HEK293T (cell line): Measurements from ENCODE around the gene LRRC72.

Source experiments
- ARNT ChIP-seq: fragments of 450-650 bp; IDR thresholded peaks from 2 replicates; pipeline ENCODE4 v1.6.1; 2017; ENCODE audit warnings: mild to moderate bottlenecking
- BHLHE40 ChIP-seq: fragments of 450-650 bp; IDR thresholded peaks from 2 replicates; pipeline ENCODE4 v1.6.1; 2016; ENCODE audit warnings: mild to moderate bottlenecking, moderate library complexity, borderline replicate concordance
- CTBP1 ChIP-seq: fragments of 450-650 bp; IDR thresholded peaks from 2 replicates; pipeline ENCODE4 v1.6.1; 2016; ENCODE audit warnings: borderline replicate concordance
- ELF4 ChIP-seq: fragments of 450-650 bp; IDR thresholded peaks from 2 replicates; pipeline ENCODE4 v1.6.1; 2017; ENCODE audit warnings: antibody characterized with exemption
- FOXK2 ChIP-seq: fragments of 450-650 bp; IDR thresholded peaks from 2 replicates; pipeline ENCODE4 v1.6.1; 2016; ENCODE audit warnings: mild to moderate bottlenecking
- FOXM1 ChIP-seq: fragments of 450-650 bp; IDR thresholded peaks from 2 replicates; pipeline ENCODE4 v1.6.1; 2017; ENCODE audit warnings: mild to moderate bottlenecking, borderline replicate concordance
- LEF1 ChIP-seq: fragments of 450-650 bp; IDR thresholded peaks from 2 replicates; pipeline ENCODE4 v1.6.1; 2017; ENCODE audit warnings: mild to moderate bottlenecking, borderline replicate concordance
- NFRKB ChIP-seq: fragments of 450-650 bp; IDR thresholded peaks from 2 replicates; pipeline ENCODE4 v1.6.1; 2016; ENCODE audit warnings: mild to moderate bottlenecking, moderate library complexity
- SP1 ChIP-seq: fragments of 450-650 bp; IDR thresholded peaks from 2 replicates; pipeline ENCODE4 v1.6.1; 2017
- SUZ12 ChIP-seq: fragments of 450-650 bp; IDR thresholded peaks from 2 replicates; pipeline ENCODE4 v1.6.1; 2016; ENCODE audit warnings: mild to moderate bottlenecking
- TARDBP ChIP-seq: fragments of 450-650 bp; IDR thresholded peaks from 2 replicates; pipeline ENCODE4 v1.6.1; 2016
- TF ChIP-seq, protein P1 (sequence below): fragments of 450-650 bp; IDR thresholded peaks from 2 replicates; pipeline ENCODE4 v1.6.1; 2016

DNA sequence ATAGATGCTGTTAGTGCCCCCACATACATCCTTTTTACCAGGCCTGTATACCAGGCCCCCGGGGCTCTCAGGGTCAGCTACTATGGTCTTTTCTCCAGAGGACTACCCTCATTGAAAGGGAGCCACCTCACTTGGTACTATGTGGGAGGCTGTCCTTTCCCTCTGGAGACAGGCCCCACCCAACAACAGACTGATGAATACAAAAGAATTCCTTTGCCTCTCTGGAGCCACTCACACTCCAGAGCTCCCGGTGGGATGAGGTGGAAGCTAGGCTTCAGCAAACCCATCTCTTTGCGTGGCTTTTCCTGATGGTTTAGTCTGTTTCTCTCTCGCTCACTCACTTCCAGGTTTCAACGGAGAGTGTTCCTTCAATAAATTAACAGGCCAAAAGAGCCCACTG, 88.6 kb downstream of the LRRC72 start:
- TF ChIP-seq, protein P1, sequence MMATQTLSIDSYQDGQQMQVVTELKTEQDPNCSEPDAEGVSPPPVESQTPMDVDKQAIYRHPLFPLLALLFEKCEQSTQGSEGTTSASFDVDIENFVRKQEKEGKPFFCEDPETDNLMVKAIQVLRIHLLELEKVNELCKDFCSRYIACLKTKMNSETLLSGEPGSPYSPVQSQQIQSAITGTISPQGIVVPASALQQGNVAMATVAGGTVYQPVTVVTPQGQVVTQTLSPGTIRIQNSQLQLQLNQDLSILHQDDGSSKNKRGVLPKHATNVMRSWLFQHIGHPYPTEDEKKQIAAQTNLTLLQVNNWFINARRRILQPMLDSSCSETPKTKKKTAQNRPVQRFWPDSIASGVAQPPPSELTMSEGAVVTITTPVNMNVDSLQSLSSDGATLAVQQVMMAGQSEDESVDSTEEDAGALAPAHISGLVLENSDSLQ, result no peak
- TF ChIP-seq SUZ12 (no peak), BHLHE40 (no peak), ARNT (no peak), SP1 (no peak), NFRKB (no peak), FOXM1 (no peak), ELF4 (no peak), FOXK2 (no peak), LEF1 (no peak), CTBP1 (no peak), TARDBP (no peak)
